GM10266 (cell line): ENCODE results near the gene TACC2.
"Not testable (repeated sequence)": the region's sequence is repeated elsewhere in the genome, so short reads cannot be mapped to it uniquely, and the experiment has no call there.

Experiments used
- DNase-seq: peaks from one replicate; pipeline ENCODE4 v3.0.0; 2012; ENCODE audit errors: extremely low spot score
- TF ChIP-seq, protein P1 (sequence below): IDR thresholded peaks from 2 replicates; pipeline ENCODE4 v1.5.1; 2012; ENCODE audit warnings: mild to moderate bottlenecking, low read depth; ENCODE audit not compliant: control insufficient read depth, insufficient read depth; ENCODE audit errors: missing control alignments

TACC2 gene

DNA sequence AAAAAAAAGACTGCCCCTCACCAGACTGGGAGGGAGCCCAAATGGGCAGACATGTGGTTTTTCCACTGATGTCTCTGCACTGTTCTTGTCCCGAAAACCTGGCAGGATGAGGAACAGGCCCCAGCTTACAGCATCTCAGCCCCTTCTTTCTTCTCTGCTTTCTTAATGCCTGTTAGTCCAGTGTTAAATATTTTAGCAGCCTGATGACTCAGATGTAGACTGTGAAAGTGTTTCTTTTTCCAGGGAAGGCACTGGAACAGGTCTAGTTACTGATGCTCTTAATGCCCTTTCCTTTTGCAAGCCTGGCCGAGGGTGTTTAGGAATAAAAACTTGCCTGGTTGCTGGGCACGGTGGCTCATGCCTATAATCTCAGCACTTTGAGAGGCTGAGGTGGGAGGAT is 107.7 kb downstream of the TACC2 start:
- DNase-seq = no peak
- TF ChIP-seq, protein P1, sequence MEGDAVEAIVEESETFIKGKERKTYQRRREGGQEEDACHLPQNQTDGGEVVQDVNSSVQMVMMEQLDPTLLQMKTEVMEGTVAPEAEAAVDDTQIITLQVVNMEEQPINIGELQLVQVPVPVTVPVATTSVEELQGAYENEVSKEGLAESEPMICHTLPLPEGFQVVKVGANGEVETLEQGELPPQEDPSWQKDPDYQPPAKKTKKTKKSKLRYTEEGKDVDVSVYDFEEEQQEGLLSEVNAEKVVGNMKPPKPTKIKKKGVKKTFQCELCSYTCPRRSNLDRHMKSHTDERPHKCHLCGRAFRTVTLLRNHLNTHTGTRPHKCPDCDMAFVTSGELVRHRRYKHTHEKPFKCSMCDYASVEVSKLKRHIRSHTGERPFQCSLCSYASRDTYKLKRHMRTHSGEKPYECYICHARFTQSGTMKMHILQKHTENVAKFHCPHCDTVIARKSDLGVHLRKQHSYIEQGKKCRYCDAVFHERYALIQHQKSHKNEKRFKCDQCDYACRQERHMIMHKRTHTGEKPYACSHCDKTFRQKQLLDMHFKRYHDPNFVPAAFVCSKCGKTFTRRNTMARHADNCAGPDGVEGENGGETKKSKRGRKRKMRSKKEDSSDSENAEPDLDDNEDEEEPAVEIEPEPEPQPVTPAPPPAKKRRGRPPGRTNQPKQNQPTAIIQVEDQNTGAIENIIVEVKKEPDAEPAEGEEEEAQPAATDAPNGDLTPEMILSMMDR = no peak

DNA sequence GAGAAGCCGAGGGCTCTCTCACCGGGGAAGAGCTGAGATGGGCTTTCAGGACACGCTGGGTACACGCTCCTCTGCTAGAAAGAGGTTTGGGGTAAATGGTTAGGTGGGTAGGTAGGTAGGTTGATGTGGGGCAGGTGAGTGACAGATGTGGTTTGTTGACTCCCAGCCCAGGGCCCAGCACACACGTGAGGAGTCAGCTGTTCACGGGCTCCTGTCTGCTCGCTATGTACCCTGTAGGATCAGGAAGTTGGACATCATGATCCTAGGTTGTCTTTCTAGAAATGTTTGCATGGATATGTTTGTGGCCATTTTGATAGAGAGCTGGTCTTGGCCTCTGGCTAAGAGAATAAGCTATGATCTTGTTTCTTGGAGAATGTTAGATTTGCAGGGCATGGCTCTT is 109.0 kb downstream of the TACC2 start:
- TF ChIP-seq, protein P1 = no peak
- DNase-seq = no peak

DNA sequence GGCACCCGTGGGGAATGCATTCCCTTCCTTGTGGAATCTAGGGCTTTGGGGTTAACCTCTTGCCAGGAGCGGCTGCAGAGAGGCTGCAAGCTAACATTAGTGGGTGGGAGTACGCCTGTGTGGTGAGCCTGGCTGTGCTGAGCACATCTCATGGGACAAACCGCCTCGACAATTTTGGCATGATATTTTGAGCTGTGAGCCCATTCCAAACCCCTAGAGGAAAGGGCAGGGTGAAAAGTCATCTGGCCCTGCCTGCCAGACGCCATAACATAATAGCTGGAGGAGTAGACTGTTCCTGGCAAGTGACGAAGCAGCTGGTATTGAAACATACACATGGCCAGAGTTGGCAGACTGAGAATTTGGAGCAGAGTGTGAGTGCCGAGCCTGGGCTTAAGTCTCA is 110.0 kb downstream of the TACC2 start:
- TF ChIP-seq, protein P1 = no peak
- no peak for DNase-seq

DNA sequence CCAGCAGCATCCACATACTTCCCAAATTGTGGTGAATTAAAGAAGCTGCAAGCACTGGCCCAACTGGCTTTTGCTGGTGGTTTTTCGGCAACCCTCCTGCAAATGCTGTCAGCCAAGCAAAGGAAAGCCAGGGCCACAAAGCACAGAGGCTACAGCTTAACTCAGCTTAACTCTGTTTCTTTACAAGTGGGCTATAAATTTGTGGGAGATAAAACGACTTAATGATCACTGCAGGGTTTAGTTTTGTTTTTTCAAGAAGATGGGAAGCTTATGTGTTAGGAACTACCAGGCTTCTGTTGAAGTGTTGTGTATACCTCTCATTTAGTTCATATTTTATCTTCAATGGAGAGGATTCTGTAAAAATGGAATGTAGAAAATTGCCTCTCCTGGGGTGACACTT is 110.6 kb downstream of the TACC2 start:
- DNase-seq = no peak
- TF ChIP-seq, protein P1 = no peak

DNA sequence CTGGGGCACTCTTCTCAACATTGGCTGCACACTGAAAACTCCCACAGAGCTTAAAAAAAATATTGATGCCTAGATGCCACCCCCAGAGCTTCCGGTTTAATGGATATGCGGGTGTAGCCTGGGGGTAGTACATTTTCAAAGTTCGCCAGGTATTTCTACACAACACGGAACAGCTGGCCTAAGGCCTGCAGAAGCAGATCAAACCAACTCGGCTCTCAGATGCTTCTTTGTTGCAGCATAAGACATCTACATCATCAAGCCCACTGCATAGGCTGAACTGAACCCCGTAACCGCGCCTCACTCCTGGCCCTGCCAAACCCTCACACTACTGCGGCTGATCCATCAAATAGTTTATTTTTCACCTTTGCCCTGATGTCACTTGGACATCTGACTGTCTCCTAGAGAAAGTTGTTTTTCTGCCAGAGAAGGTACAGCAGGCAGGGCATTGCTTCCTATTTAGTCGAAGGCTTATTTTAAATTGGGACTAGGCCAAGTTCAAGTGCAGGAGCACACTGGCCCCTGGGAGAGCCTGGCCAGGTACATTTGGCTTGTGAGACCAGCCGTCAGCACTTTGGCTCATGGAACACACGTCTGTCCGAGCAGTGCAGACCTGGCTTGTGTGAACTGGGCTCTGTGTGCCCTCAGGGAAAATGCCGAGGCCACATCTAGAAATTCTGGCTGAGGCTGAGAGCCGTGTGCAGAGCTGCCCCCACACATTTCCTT is 113.3 kb downstream of the TACC2 start:
- TF ChIP-seq, protein P1 = no peak
- DNase-seq = no peak

DNA sequence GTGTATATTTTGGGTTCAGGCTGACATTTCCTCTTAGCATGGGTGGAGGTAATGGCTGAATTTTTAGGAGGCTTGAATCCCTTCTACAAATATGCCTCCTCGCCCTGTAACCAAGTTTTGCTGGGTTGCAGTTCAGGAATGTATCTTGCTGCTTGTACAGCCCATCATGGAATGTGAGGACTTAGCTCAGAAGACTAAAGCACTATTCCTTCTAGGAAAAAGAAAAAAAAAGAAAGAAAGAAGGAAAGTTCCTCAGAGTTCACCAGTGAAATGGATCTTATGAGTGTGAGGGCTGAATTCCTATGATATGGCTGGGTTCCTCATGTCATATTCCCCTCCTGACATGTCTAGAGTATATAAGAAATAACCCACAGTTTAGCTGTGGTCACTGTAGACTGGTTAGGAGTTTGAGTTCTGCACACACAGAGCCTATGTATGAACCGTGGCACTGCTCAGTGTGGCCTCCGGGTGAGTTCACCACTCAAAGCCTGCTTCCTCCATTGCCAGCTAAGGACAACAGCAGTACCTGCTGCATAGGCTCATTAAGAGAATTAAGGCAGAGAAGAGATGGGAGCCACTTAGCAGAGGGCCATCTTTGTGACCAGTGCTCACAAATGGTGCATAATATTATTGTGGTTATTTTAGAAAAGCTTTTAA is 114.0 kb downstream of the TACC2 start:
- TF ChIP-seq, protein P1 = no peak
- no peak for DNase-seq

DNA sequence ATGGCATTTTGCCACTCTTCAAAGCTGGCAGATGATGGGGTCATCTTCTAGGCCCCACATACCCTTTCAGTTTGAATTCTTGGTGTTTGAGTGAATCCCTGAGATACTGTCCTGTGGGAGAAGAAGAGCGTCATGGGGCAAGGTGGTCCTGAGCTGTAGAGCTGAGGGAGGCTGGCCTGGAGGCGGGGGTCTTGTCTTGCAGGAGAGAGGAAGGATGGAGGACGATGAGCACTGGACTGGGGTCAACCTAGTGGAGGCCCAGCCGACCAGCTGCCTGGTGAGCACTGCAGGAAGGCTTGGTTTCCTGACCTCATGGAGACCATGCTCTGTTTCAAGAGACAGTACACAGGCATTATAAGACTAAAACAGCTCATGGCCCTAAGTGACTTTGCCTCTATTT is 114.6 kb downstream of the TACC2 start:
- TF ChIP-seq, protein P1 = no peak
- DNase-seq = no peak

DNA sequence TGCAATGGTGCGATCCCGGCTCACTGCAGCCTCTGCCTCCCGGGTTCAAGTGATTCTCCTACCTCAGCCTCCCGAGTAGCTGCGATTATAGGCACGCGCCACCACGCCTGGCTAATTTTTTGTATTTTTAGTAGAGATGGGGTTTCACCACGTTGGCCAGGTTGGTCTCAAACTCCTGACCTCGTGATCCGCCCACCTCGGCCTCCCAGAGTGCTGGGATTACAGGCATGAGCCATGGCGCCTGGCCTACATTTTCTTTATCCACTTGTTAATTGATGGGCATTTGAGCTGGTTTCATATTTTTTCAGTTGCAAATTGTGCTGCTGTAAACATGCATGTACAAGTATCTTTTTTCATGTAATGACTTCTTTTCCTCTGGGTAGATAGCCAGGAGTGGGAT is 119.8 kb downstream of the TACC2 start:
- DNase-seq = not testable (repeated sequence)
